K562 (cell line): ENCODE measurements around the gene MARK3. TPM values are rescaled to one million over a fixed set of nuclear protein-coding genes. Genes with fewer than 3 reads are reported as not detected.

ENCODE experiments used
- ATF7 ChIP-seq: fragments of 450-650 bp; IDR thresholded peaks from 2 replicates; pipeline ENCODE4 v1.7.1; 2014; ENCODE audit warnings: mild to moderate bottlenecking, moderate library complexity
- MBD2 ChIP-seq: sonication (generic); IDR thresholded peaks from 2 replicates; pipeline ENCODE4 v1.6.1; 2016; ENCODE audit warnings: low read depth, borderline replicate concordance
- MTA3 ChIP-seq: fragments of 450-650 bp; formaldehyde crosslinking; IDR thresholded peaks from 2 replicates; pipeline ENCODE4 v1.6.1; 2017; ENCODE audit warnings: mild to moderate bottlenecking, borderline replicate concordance
- NRF1 ChIP-seq, 2 experiments: fragments of 450-650 bp; IDR thresholded peaks in 1 of 2; conservative IDR thresholded peaks in 1 of 2; 2 replicates each; pipeline ENCODE4 v1.6.1; 2014; ENCODE audit warnings: mild to moderate bottlenecking in 2 of 2
- PHF8 ChIP-seq: fragments of 200-600 bp; sonication (generic); IDR thresholded peaks from 2 replicates; pipeline ENCODE4 v1.6.1; 2012; ENCODE audit warnings: mixed run types, mild to moderate bottlenecking, inconsistent platforms, low read length, moderate library complexity, borderline replicate concordance
- PML ChIP-seq: IDR thresholded peaks from 2 replicates; pipeline ENCODE4 v1.6.1; 2012; ENCODE audit warnings: low read length, inconsistent platforms
- POLR2AphosphoS5 ChIP-seq: IDR thresholded peaks from 2 replicates; pipeline ENCODE4 v1.6.1; 2011; ENCODE audit warnings: mild to moderate bottlenecking, low read depth, low read length, moderate library complexity; ENCODE audit not compliant: control insufficient read depth, insufficient read depth
- RNF2 ChIP-seq: sonication (generic); IDR thresholded peaks from 2 replicates; pipeline ENCODE4 v1.6.1; 2016
- ZBTB7A ChIP-seq: IDR thresholded peaks from 2 replicates; pipeline ENCODE4 v1.6.1; 2011; ENCODE audit warnings: low read depth, mild to moderate bottlenecking, low read length, moderate library complexity, borderline replicate concordance; ENCODE audit not compliant: control insufficient read depth
- ZNF24 ChIP-seq: fragments of 450-650 bp; IDR thresholded peaks from 2 replicates; pipeline ENCODE4 v1.6.1; 2016
- ZNF551 ChIP-seq: fragments of 250-450 bp; sonication (Bioruptor Pico); IDR thresholded peaks from 2 replicates; pipeline ENCODE4 v1.5.0; 2021; ENCODE audit warnings: mild to moderate bottlenecking, moderate library complexity
- polyA plus RNA-seq, 8 experiments: library from polyadenylated mRNA; depleted of rRNA in 4 of 8; stranded (reverse) in 5 of 8; unstranded in 3 of 8; fragments of >200 nt; fragmentation: Nextera tagmentation in 2 of 8; fragmentation: Illumina TruSeq in 1 of 8; extraction: Ambion mirVana in 2 of 8; extraction: Trizol in 1 of 8; gene quantifications; 2 replicates each; pipeline versions ENCODE4 v1.2.1 to v1.2.3, GENCODE V29; 2011 to 2014; ENCODE audit warnings: inconsistent platforms in 1 of 8, missing spikeins in 1 of 8
- total RNA-seq, 7 experiments: library from RNA; depleted of rRNA in 6 of 7; stranded (reverse); fragments of >200 nt in 6 of 7; fragmentation: Illumina TruSeq in 2 of 7; extraction: Trizol in 2 of 7; gene quantifications; 2 replicates each; pipeline versions ENCODE4 v1.2.1 to v1.2.3, GENCODE V29; 2011 to 2021; ENCODE audit warnings: low replicate concordance in 1 of 7
- TF ChIP-seq, protein P1 (sequence below): sonication (generic); formaldehyde crosslinking; IDR thresholded peaks from 2 replicates; pipeline ENCODE4 v1.8.0; 2023; ENCODE audit warnings: mild to moderate bottlenecking, missing genetic modification reagents
- TF ChIP-seq, protein P2 (sequence below): fragments of 450-650 bp; IDR thresholded peaks from 2 replicates; pipeline ENCODE4 v1.6.1; 2016; ENCODE audit warnings: antibody characterized with exemption
- TF ChIP-seq, protein P3 (sequence below): sonication (generic); formaldehyde crosslinking; IDR thresholded peaks from 2 replicates; pipeline ENCODE4 v1.5.0; 2020; ENCODE audit warnings: missing genetic modification reagents
- TF ChIP-seq, protein P4 (sequence below), 2 experiments: fragments of 450-650 bp; IDR thresholded peaks; 2 replicates each; pipeline ENCODE4 v1.6.1; 2016
- TF ChIP-seq, protein P5 (sequence below): fragments of 200-800 bp; sonication (Bioruptor generic); IDR thresholded peaks from 2 replicates; pipeline ENCODE4 v1.6.1; 2017; ENCODE audit warnings: missing genetic modification characterization, missing compliant biosample characterization

Gene MARK3
- total and polyA plus RNA-seq, 9 of the 15 experiments (the other 6 are each of a cell fraction or from before 2014, with no cell fraction given) = 10.1 to 68.7 (median 56.3) TPM

DNA sequence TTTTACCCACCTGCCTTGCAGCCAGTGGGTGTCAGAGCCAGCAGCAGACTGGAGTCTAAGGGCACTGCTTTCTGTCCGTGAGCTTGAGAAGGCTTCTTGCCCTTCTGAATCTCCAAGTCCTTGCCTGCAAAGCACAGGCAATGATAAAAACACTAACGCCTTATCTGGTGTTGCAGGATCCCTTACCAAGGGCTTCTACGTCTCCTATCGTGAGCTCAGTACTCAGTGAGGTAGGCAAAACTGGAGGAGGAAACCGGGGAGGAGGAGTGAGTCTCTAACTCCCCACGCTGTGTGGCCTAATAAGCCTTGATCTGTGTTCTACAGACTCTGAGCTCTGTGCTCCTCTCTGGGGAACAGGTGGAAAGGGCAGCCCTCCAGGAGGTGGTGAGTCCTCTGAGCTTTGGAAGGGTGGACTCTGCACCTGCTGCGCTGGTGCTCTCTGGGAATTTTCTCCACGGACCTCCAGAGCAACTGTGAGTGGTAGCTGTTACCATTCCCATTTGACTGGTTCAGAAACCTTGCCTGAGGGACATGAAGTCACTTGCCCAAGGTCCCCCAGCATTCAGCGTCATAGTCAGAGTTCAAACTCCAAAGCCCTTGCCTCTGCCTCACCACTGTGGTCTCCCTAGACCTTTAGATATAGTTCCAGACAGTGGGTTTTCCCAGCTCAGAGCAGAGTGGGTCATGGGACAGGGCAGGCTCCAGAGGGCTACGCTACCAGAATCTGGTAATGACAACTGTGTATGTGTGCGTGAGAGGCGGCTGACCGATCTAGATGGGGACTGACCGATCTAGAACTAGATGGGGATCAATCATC, 7.0 kb upstream of the MARK3 start (continued):
- TF ChIP-seq, protein P1, sequence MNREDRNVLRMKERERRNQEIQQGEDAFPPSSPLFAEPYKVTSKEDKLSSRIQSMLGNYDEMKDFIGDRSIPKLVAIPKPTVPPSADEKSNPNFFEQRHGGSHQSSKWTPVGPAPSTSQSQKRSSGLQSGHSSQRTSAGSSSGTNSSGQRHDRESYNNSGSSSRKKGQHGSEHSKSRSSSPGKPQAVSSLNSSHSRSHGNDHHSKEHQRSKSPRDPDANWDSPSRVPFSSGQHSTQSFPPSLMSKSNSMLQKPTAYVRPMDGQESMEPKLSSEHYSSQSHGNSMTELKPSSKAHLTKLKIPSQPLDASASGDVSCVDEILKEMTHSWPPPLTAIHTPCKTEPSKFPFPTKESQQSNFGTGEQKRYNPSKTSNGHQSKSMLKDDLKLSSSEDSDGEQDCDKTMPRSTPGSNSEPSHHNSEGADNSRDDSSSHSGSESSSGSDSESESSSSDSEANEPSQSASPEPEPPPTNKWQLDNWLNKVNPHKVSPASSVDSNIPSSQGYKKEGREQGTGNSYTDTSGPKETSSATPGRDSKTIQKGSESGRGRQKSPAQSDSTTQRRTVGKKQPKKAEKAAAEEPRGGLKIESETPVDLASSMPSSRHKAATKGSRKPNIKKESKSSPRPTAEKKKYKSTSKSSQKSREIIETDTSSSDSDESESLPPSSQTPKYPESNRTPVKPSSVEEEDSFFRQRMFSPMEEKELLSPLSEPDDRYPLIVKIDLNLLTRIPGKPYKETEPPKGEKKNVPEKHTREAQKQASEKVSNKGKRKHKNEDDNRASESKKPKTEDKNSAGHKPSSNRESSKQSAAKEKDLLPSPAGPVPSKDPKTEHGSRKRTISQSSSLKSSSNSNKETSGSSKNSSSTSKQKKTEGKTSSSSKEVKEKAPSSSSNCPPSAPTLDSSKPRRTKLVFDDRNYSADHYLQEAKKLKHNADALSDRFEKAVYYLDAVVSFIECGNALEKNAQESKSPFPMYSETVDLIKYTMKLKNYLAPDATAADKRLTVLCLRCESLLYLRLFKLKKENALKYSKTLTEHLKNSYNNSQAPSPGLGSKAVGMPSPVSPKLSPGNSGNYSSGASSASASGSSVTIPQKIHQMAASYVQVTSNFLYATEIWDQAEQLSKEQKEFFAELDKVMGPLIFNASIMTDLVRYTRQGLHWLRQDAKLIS (CRISPR knock-in tag) = no peak
- TF ChIP-seq, protein P2, sequence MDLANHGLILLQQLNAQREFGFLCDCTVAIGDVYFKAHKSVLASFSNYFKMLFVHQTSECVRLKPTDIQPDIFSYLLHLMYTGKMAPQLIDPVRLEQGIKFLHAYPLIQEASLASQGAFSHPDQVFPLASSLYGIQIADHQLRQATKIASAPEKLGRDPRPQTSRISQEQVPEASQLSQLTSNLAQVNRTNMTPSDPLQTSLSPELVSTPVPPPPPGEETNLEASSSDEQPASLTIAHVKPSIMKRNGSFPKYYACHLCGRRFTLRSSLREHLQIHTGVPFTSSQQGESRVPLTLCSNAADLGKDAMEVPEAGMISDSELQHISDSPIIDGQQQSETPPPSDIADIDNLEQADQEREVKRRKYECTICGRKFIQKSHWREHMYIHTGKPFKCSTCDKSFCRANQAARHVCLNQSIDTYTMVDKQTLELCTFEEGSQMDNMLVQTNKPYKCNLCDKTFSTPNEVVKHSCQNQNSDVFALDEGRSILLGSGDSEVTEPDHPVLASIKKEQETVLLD = no peak; the same call in 1 of the 2 replicates
- TF ChIP-seq, protein P3, sequence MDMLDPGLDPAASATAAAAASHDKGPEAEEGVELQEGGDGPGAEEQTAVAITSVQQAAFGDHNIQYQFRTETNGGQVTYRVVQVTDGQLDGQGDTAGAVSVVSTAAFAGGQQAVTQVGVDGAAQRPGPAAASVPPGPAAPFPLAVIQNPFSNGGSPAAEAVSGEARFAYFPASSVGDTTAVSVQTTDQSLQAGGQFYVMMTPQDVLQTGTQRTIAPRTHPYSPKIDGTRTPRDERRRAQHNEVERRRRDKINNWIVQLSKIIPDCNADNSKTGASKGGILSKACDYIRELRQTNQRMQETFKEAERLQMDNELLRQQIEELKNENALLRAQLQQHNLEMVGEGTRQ (CRISPR knock-in tag) = no peak
- TF ChIP-seq PML (peak; percentile 87), ZNF551 (CRISPR knock-in tag) (no peak), ZNF24 (peak; percentile 71; the same call in 1 of the 2 replicates), ATF7 (peak; percentile 72), PHF8 (peak; percentile 27; the same call in 1 of the 2 replicates), MTA3 (peak; percentile 79), MBD2 (0 out of 2 replicates have a peak, but pooled peaks have one; percentile 53), ZBTB7A (no peak), NRF1 (conservative IDR thresholded peaks at IDR 0.05 in 1 of 2, IDR thresholded peaks at IDR 0.05 in 1 of 2) (peak in 1 of 2 experiments; percentile 31; a peak in 2 of 4 replicates), RNF2 (peak; percentile 88), POLR2AphosphoS5 (peak; percentile 97)
- TF ChIP-seq, protein P4, sequence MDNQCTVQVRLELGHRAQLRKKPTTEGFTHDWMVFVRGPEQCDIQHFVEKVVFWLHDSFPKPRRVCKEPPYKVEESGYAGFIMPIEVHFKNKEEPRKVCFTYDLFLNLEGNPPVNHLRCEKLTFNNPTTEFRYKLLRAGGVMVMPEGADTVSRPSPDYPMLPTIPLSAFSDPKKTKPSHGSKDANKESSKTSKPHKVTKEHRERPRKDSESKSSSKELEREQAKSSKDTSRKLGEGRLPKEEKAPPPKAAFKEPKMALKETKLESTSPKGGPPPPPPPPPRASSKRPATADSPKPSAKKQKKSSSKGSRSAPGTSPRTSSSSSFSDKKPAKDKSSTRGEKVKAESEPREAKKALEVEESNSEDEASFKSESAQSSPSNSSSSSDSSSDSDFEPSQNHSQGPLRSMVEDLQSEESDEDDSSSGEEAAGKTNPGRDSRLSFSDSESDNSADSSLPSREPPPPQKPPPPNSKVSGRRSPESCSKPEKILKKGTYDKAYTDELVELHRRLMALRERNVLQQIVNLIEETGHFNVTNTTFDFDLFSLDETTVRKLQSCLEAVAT (IDR thresholded peaks at IDR 0.05) = peak in 1 of 2 experiments; percentile 77; a peak in 2 of 4 replicates
- TF ChIP-seq, protein P5, sequence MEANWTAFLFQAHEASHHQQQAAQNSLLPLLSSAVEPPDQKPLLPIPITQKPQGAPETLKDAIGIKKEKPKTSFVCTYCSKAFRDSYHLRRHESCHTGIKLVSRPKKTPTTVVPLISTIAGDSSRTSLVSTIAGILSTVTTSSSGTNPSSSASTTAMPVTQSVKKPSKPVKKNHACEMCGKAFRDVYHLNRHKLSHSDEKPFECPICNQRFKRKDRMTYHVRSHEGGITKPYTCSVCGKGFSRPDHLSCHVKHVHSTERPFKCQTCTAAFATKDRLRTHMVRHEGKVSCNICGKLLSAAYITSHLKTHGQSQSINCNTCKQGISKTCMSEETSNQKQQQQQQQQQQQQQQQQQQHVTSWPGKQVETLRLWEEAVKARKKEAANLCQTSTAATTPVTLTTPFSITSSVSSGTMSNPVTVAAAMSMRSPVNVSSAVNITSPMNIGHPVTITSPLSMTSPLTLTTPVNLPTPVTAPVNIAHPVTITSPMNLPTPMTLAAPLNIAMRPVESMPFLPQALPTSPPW (CRISPR knock-in tag) = peak; percentile 78
